Mesenchymal stem cell (in vitro differentiated cells and primary cell): ENCODE results near the gene BCL7A.

Experiments
- DNase-seq: peaks from one replicate; pipeline ENCODE4 v3.0.0-alpha.2; 2013
- H2AFZ ChIP-seq: one replicate; pipeline ENCODE4 v1.6.1; 2013; ENCODE audit warnings: low read depth, mild to moderate bottlenecking, control low read depth, inconsistent platforms, low read length, moderate library complexity
- H2AK5ac ChIP-seq: 2 replicates; pipeline ENCODE4 v1.6.1; 2013; ENCODE audit warnings: low read length, moderate library complexity, mild to moderate bottlenecking, inconsistent platforms; ENCODE audit not compliant: severe bottlenecking
- H2BK120ac ChIP-seq: one replicate; pipeline ENCODE4 v1.6.1; 2013; ENCODE audit warnings: low read depth, mild to moderate bottlenecking, inconsistent platforms, low read length, moderate library complexity
- H2BK12ac ChIP-seq, 2 experiments: one replicate each; pipeline ENCODE4 v1.6.1; 2013; ENCODE audit warnings: inconsistent platforms in 2 of 2, low read length in 2 of 2, mild to moderate bottlenecking in 2 of 2, moderate library complexity in 2 of 2, control low read depth in 1 of 2
- H2BK15ac ChIP-seq: one replicate; pipeline ENCODE4 v1.6.1; 2013; ENCODE audit warnings: mild to moderate bottlenecking, low read depth, inconsistent platforms; ENCODE audit not compliant: poor library complexity, severe bottlenecking
- H2BK5ac ChIP-seq: 2 replicates; pipeline ENCODE4 v1.6.1; 2013; ENCODE audit warnings: low read depth, mild to moderate bottlenecking, low read length, control low read depth, inconsistent platforms; ENCODE audit not compliant: poor library complexity, severe bottlenecking
- H3K14ac ChIP-seq, 2 experiments: one replicate each; pipeline ENCODE4 v1.6.1; 2013; ENCODE audit warnings: inconsistent platforms in 2 of 2, low read length in 2 of 2, control low read depth in 1 of 2, mild to moderate bottlenecking in 1 of 2, moderate library complexity in 1 of 2
- H3K18ac ChIP-seq, 2 experiments: one replicate each; pipeline ENCODE4 v1.6.1; 2013; ENCODE audit warnings: inconsistent platforms in 2 of 2, low read length in 2 of 2, control low read depth in 1 of 2, low read depth in 1 of 2, mild to moderate bottlenecking in 1 of 2
- H3K23ac ChIP-seq, 2 experiments: one replicate each; pipeline ENCODE4 v1.6.1; 2013; ENCODE audit warnings: inconsistent platforms in 2 of 2, low read length in 2 of 2, mild to moderate bottlenecking in 2 of 2, moderate library complexity in 2 of 2, control low read depth in 1 of 2
- H3K27ac ChIP-seq: 2 replicates; pipeline ENCODE4 v1.5.1; 2013; ENCODE audit warnings: mild to moderate bottlenecking, moderate library complexity, low read length, control low read depth, inconsistent platforms; ENCODE audit not compliant: poor library complexity, severe bottlenecking
- H3K27me3 ChIP-seq, 2 experiments: 2 replicates each; pipeline versions ENCODE4 v1.6.1 to v1.7.0; 2013; ENCODE audit warnings: low read length in 2 of 2, mild to moderate bottlenecking in 2 of 2, moderate library complexity in 2 of 2, control low read depth in 1 of 2, inconsistent platforms in 1 of 2; ENCODE audit not compliant: control insufficient read depth in 1 of 2, insufficient read depth in 1 of 2
- H3K36me3 ChIP-seq, 2 experiments: 2 replicates each; pipeline versions ENCODE4 v1.6.1 to v1.7.0; 2013; ENCODE audit warnings: low read length in 2 of 2, control low read depth in 1 of 2, inconsistent platforms in 1 of 2, low read depth in 1 of 2, mild to moderate bottlenecking in 1 of 2; ENCODE audit not compliant: insufficient read depth in 2 of 2, control insufficient read depth in 1 of 2
- H3K4ac ChIP-seq, 2 experiments: one replicate each; pipeline ENCODE4 v1.6.1; 2013; ENCODE audit warnings: inconsistent platforms in 2 of 2, low read length in 2 of 2, mild to moderate bottlenecking in 2 of 2, moderate library complexity in 2 of 2, control low read depth in 1 of 2, low read depth in 1 of 2
- H3K4me1 ChIP-seq: 2 replicates; pipeline ENCODE4 v1.6.1; 2013; ENCODE audit warnings: low read depth, low read length, control low read depth; ENCODE audit not compliant: control insufficient read depth, insufficient read depth
- H3K4me2 ChIP-seq: 2 replicates; pipeline ENCODE4 v1.6.1; 2013; ENCODE audit warnings: low read length, mild to moderate bottlenecking, inconsistent platforms; ENCODE audit not compliant: poor library complexity, severe bottlenecking
- H3K4me3 ChIP-seq, 2 experiments: 2 replicates each; pipeline versions ENCODE4 v1.5.1 to v1.7.0; 2013; ENCODE audit warnings: low read length in 2 of 2, mild to moderate bottlenecking in 2 of 2, control low read depth in 1 of 2, low read depth in 1 of 2; ENCODE audit not compliant: insufficient read depth in 1 of 2
- H3K79me1 ChIP-seq: replicated peaks from 2 replicates; pipeline ENCODE4 v1.6.1; 2013; ENCODE audit warnings: mild to moderate bottlenecking, control low read depth, low read length, inconsistent platforms; ENCODE audit not compliant: poor library complexity, severe bottlenecking
- H3K9ac ChIP-seq: 2 replicates; pipeline ENCODE4 v1.7.0; 2013; ENCODE audit warnings: mild to moderate bottlenecking, low read length, moderate library complexity
- H3K9me3 ChIP-seq: 2 replicates; pipeline ENCODE4 v1.7.0; 2013; ENCODE audit warnings: mild to moderate bottlenecking, low read length; ENCODE audit not compliant: control insufficient read depth
- H4K8ac ChIP-seq: one replicate; pipeline ENCODE4 v1.6.1; 2013; ENCODE audit warnings: inconsistent platforms, mild to moderate bottlenecking, low read length, moderate library complexity
- H4K91ac ChIP-seq: one replicate; pipeline ENCODE4 v1.6.1; 2013; ENCODE audit warnings: mild to moderate bottlenecking, low read length, inconsistent platforms
- WGBS: methylation state at CpG from one replicate; pipeline ENCODE4 v1.1.7; 2013; ENCODE audit warnings: mixed read lengths; 5-methylcytosine and 5-hydroxymethylcytosine counted together

Gene BCL7A

GRCh38 chr12:122090759-122091515, 69.3 kb downstream of the BCL7A start:
- H3K4me1 ChIP-seq, result peaks cover 40% of the 10 kb centered on the region
- peak overlapping the region; percentile 48 for H3K9ac ChIP-seq
- no peak overlapping the region for H2AFZ ChIP-seq
- H2BK15ac ChIP-seq, result no peak overlapping the region
- H3K27ac ChIP-seq, result no peak overlapping the region
- no peak overlapping the region for H3K4me2 ChIP-seq
- 58% methylated on average over 6 of the region's 7 CpGs for WGBS
- H3K9me3 ChIP-seq, result no peaks in the 10 kb centered on the region
- H4K91ac ChIP-seq, result no peak overlapping the region
- no peak overlapping the region for H2BK12ac ChIP-seq
- H3K79me1 ChIP-seq, result peaks cover 19% of the 10 kb centered on the region
- H3K14ac ChIP-seq, result no peak overlapping the region
- H3K18ac ChIP-seq, result no peak overlapping the region
- no peak overlapping the region for H3K4ac ChIP-seq
- DNase-seq, result peak; percentile 99
- H3K36me3 ChIP-seq, result peaks cover 6 to 11% of the 10 kb centered on the region in 2 experiments
- H3K27me3 ChIP-seq, result no peaks in the 10 kb centered on the region
- no peak overlapping the region for H3K23ac ChIP-seq
- no peak overlapping the region for H4K8ac ChIP-seq
- no peak overlapping the region for H2BK120ac ChIP-seq
- no peak overlapping the region for H2BK5ac ChIP-seq
- H2AK5ac ChIP-seq, result no peak overlapping the region
- no peak overlapping the region for H3K4me3 ChIP-seq

DNA sequence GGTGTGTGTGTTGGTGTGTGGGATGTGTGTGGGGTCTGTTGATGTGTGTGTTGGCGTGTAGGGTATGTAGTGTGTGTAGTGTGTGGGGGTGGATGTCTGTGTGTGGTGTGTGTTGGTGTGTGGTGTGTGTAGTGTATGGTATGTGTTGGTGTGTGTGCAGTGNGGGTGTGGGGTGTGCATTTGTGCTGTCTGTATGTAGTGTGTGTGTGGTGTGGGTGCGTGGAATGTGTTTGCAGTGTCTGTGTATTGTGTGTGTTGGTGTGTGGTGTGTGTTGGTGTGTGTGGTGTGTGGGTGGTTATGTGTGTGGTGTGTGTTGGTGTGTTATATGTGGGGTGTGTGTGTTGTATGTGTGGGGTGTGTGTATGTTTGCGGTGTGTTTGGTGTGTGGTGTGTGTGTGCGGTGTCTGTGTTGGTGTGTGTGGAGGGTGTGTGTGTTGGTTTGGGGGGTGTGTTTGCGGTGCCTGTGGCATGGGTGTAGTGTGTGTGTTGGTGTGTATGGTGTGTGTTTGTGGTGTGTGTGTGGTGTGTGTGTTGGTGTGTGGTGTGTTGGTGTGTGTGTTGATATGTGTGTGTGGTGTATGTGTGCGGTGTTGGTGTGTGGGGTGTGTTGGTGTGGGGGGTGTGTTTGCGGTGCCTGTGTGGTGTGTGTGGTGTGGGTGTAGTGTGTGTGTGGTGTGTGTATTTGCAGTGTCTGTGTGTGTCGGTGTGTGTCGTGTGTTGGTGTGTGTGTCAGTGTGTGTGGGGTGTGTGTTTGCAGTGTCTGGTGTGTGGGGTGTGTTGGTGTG, 71.6 kb downstream of the BCL7A start:
- no peaks in the 10 kb centered on the region for H3K27me3 ChIP-seq
- peak overlapping the region; percentile 66 for H4K91ac ChIP-seq
- H3K9me3 ChIP-seq, result no peaks in the 10 kb centered on the region
- no peak overlapping the region for H2BK5ac ChIP-seq
- 99% methylated on average over 9 of the region's 9 CpGs for WGBS
- no peak overlapping the region for H3K4me3 ChIP-seq
- H3K36me3 ChIP-seq, result peaks cover 0 to 3% of the 10 kb centered on the region in 2 experiments
- H2BK15ac ChIP-seq, result peak overlapping the region; percentile 31
- H2AK5ac ChIP-seq, result no peak overlapping the region
- DNase-seq, result no peak
- no peak overlapping the region for H3K27ac ChIP-seq
- H2BK120ac ChIP-seq, result no peak overlapping the region
- peak overlapping the region in 1 of 2 experiments; percentile 96 for H3K14ac ChIP-seq
- peaks cover 6% of the 10 kb centered on the region for H3K79me1 ChIP-seq
- peak overlapping the region; percentile 55 to 84 for H3K18ac ChIP-seq
- H2AFZ ChIP-seq, result no peak overlapping the region
- peak overlapping the region in 1 of 2 experiments; percentile 41 for H3K4ac ChIP-seq
- H3K9ac ChIP-seq, result no peak overlapping the region
- H3K4me1 ChIP-seq, result peaks cover 44% of the 10 kb centered on the region
- no peak overlapping the region for H3K4me2 ChIP-seq
- peak overlapping the region; percentile 72 for H4K8ac ChIP-seq
- peak overlapping the region in 1 of 2 experiments; percentile 46 for H3K23ac ChIP-seq
- H2BK12ac ChIP-seq, result peak overlapping the region; percentile 81 to 85

GRCh38 chr12:122094137-122094734, 72.6 kb downstream of the BCL7A start:
- Histone ChIP-seq H3K79me1 (peaks cover 8% of the 10 kb centered on the region), H2BK5ac (no peak overlapping the region), H3K14ac (peak overlapping the region in 1 of 2 experiments; percentile 96), H2AK5ac (peak overlapping the region; percentile 37), H3K9ac (no peak overlapping the region), H3K9me3 (no peaks in the 10 kb centered on the region), H3K4me2 (no peak overlapping the region), H3K36me3 (peaks cover 0 to 3% of the 10 kb centered on the region in 2 experiments), H3K23ac (peak overlapping the region in 1 of 2 experiments; percentile 34), H3K18ac (peak overlapping the region; percentile 16 to 55), H2BK120ac (no peak overlapping the region), H3K4me1 (peaks cover 53% of the 10 kb centered on the region), H4K91ac (peak overlapping the region; percentile 95), H3K4ac (peak overlapping the region in 1 of 2 experiments; percentile 41), H3K27me3 (no peaks in the 10 kb centered on the region), H2BK12ac (peak overlapping the region; percentile 23 to 72), H3K4me3 (no peak overlapping the region), H2BK15ac (no peak overlapping the region), H3K27ac (peak overlapping the region; percentile 2), H2AFZ (no peak overlapping the region), H4K8ac (peak overlapping the region; percentile 80)
- DNase-seq, result no peak
- over 99% methylated on average over 5 of the region's 5 CpGs for WGBS
